Activated CD4-positive, CD25-positive, alpha-beta regulatory T cell treated with anti-CD3 and anti-CD28 coated beads, Interleukin-2, amount 50 U/mL, for 24 hours (primary cell): ENCODE data around the gene GMPR.
"Not testable (repeated sequence)": the region's sequence is repeated elsewhere in the genome, so short reads cannot be mapped to it uniquely, and the experiment has no call there.

Source experiments
- ATAC-seq, 2 donors: fragments of 150-1000 bp; cut with Tn5 transposase; one replicate each; pipeline ENCODE4 v1.10.0; 2021; ENCODE audit warnings: mild to moderate bottlenecking in 1 of 2, moderate library complexity in 1 of 2

The GMPR gene

DNA sequence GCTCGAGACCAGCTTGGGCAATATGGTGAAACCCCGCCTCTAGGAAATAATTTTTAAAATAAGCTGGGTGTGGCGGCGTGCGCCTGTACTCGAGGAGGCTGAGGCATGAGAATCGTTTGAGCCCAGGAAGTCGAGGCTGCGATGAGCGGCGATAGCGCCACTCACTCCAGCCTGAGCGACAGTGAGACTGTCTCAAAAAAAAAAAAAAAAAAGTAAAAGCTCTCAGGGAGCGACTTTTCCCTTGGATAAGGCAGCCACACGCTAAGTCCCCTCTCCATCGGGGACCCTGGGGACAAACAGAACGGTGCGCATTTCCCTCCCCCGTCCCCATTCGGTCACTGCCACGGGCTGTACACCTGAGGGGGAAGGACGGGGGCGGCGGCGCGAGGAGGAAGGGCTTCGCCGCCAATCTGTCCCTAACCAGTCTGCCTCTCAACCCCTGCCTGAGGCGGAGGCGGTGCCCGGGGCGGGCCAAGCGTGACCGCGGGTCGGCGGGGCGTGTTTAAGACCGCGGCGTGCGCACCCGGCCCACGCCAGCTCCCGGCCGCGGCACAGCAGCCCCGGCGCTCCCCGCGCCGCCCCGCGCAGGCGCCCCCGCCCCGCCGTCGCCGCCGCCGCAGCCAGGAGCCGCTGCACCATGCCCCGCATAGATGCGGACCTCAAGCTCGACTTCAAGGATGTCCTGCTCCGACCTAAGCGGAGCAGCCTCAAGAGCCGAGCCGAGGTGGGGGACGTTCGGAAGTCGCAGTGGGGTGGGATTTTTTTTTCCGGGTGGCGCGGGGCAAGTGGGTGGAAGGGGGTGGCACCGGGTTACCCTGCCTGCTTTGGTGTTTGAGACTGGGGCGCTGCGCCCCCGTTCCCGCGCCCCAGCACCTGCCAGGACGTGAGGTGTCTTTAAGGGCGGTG lies at the start of gene GMPR:
Gene GMPR (plus strand): TSS at position 531 of the 906 bp plus-strand sequence. CDS start 107 bp downstream, at position 638.
- peak; percentile 91 to 96 for ATAC-seq

DNA sequence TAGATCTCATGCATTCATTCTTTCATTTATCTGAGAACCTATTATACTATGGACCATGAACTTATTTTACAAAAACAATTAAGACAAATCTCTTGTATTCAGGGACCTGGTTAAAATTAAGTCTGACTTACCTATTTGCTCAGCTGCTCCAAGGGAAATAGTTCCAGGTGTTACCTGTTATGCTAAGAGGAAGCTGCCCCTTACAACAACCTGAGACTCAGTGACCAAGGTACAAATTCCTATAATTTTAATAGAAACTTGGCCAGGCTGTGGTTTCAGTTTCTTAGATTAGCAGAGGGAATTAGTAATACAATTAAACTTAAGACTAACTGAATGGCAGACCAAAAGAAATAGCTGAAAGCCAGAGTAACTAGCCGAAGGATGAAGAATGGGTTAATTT lies 48.2 kb upstream of the GMPR start:
- no peak for ATAC-seq

DNA sequence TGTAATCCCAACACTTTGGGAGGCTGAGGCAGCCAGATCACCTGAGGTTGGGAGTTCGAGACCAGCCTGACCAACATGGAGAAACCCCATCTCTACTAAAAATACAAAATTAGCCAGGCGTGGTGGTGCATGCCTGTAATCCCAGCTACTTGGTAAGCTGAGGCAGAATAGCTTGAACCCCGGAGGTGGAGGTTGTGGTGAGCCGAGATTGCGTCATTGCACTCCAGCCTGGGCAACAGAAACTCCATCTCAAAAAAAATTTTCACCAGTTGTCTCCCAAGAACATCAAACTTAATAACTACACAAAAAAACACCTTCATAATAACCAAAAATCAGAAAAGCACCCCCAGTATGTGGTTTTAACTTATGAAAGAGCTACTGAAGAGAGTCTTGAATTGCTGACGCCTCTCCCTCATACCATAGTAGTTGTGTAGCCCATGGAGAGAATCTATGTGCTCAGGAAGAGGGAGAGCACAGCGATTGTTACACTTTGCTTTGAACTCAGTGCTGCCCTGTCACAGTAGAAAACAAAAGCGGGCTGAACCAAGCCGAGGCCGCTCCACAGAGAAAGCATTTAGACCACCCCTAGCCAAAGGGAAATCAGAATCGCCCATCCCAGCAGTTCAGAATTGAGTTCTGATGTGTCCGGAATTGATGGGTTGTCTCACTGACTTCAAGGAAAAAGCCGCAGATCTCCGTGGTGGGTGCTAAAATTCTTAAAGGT lies 42.0 kb upstream of the GMPR start:
- no peak for ATAC-seq

DNA sequence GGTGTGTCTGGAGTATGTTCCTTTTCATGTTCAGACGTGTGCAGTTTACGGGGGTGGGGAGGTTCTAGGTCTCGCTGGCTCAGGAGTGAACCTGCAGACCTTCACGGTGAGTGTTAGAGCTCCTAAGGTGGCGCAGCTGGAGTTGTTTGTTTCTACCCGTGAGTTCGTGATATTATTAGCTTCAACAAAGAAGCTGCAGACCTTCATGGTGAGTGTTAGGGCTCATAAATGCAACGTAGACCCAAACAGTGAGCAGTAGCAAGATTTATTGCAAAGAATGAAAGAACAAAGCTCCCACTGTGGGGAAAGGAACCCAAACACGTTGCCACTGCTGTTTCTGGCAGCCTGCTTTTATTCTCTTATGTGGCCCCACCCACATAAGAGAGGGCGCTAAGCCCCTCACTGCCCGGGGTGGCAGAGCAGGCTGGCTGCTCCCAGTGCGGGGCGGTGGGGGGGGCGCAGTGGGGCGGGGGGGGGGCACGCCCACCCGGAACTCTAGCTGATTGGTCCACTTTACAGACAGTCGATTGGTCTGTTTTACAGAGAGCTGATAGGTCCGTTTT lies 41.3 kb upstream of the GMPR start:
- ATAC-seq: no peak

DNA sequence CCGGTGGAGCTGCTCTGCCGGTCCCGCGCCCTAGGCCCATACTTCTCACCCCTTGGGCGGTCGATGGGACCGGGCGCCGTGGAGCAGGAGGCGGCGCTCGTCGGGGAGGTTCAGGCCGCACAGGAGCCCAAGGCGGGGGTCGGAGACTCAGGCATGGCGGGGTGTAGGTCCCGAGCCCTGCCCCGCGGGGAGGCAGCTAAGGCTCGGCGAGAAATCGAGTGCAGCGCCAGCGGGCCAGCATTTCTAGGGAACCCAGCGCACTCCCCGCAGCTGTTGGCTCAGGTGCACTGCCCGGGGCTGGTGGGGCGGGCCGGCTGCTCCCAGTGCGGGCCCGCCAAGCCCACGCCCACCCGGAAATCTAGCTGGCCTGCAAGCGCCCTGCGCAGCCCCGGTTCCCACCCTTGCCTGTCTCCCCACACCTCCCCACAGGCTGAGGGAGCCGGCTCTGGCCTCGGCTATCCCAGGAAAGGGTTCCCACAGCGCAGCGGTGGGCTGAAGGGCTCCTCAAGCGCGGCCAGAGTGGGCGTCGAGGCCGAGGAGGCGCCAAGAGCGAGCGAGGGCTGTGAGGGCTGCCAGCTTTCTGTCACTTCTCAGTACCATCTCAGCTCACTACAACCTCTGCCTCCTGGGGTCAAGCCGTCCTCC lies 40.2 kb upstream of the GMPR start:
- no peak for ATAC-seq

DNA sequence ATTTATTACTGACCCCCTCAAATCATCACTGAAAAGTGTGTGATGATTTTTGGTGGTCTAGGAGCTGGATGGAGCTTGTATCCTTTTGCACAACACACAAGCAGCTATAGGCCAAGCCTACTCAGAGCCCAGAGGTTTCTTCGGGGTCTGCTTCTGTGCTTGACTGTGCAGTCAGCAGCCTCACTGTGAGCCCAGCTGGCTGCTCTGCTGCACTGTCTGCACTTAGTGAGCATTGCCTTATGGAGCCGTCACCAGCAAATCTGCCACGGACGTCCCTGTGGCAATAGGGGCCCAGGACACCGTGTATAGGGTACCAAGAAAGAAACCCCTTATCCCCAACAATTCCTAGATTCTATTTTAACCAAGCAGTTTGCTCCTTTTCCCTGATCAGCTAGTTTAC lies 38.6 kb upstream of the GMPR start:
- ATAC-seq: no peak

DNA sequence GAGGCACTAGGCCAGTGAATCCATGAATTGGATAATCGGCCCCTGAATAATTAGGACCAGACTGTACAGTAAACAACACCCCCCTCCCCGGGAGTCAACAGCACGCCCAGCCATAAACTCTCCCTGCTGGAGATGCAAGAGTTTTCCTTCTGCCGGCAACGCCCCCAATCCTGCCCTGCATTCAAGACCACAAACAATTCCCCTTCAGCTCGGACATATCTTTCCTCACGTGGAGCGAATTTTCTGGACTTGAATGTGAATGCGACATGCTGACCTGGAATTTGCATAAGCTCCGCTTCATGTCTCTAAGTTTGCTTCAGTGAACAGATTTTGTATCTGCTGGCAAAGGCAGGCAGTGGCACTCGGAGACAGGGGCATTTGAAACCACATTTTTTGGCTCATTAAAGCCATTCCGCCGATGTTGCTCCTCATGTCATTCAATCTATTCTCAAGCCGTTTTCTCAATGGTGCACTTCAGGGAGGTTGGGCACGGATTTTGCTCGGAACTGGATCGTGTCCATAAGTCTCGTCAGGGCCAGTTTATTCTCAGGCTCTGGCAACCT lies 38.0 kb upstream of the GMPR start:
- no peak for ATAC-seq

DNA sequence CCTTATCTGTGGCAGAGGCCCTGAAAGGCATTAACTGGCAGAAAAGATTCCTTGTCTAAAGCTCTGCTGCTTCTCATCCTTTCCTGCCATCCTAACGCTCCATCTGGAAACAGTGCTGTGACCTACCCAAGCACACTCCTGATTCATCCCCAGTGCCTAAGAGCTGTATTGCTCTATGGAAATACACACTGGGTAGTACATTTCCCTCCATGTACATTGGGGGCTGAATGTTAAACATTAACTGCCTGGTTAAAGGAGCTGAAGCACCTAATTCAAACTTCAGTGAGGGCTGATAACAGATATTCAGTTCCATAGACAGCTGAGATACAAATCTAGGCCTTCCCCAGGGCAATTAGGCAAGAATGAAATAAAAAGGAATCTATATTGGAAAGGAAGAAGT lies 36.7 kb upstream of the GMPR start:
- no peak for ATAC-seq

DNA sequence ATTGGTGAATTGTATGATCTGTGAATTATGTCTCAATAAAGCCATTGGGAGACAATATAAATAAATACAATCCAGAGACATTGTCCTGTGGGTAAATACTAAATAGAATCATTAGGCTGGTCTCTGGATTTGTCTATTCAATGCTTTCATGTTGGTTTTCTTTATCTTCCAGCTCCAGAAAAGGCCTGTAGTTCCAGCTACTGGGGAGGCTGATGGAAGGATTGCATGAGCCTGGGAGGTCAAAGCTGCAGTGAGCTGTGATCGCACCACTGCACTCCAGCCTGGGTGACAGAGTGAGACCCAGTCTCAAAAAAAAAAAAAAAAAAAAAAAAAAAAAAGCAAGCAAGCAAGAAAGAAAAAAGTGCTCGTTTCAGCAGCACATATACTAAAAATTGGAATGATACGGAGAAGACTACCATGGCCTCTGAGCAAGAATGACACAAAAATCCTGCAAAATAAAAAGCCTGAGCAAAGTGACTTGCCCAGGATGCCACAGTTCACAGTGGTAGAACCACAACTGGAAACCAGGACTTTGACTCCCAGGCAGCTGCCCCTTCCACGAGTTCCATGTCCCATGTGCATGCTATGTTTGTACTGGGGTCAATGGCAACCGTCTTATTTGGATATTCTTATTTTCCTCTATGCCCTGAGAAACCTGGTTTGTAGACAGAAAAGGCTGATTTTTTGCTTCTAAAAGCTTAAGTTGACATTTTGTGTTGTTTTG lies 33.6 kb upstream of the GMPR start:
- ATAC-seq: no peak

DNA sequence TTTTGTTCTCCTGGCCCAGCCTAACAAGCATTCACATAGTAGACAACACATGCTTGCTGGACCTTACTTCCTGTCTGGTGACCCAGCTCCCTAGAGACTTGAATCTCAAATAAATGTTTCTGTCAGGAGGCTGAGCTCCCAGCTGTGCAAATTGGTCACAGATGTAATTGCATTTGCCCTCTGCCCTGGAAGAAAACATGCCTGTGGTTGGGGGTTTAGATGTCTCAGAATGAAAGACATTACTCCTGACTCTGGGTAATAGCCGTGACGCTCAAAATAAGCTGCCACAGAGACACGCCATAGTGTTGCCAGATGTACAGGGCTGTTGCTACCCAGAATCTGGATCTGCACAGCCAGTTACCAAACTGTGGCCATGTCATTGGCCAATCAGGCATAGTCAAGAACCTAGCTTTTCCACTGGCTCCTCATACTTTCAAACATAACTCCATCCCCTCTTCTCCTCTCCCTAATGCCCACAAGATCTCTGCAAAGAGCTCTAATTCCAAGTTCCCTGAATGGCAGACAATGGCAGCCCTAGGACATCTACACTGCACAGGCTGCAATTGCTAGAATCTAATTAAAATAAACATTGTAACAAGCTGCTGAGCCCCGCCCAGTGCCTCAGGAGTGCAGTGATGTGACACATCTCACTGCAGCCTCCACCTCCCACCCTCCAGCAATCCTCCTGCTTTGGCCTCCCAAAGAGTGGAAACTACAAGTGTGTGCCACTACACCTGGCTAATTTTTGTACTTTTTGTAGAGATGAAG lies 32.8 kb upstream of the GMPR start:
- ATAC-seq: peak in 1 of 2 donors; percentile 9

DNA sequence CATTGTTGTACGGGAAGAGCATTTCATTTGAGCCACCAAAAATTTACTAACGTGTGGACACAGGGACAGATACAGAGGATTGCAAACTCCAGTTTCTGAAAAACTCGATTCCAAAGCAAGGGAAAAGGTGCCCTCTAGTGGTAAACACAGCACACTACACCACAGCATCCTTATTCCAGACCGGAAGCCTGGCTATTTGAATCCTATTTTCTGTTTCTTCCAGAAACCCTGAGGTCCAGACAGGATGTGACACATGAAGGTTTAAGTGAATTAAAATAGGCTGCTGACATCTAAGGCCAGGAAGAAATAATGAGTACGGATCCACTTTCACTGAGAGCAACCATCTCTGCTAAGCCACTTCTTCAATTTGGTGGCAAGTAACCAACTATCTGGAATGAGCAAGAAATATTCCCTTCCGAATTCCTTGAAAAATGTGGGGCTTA lies 31.8 kb upstream of the GMPR start:
- ATAC-seq: peak in 1 of 2 donors; percentile 24

DNA sequence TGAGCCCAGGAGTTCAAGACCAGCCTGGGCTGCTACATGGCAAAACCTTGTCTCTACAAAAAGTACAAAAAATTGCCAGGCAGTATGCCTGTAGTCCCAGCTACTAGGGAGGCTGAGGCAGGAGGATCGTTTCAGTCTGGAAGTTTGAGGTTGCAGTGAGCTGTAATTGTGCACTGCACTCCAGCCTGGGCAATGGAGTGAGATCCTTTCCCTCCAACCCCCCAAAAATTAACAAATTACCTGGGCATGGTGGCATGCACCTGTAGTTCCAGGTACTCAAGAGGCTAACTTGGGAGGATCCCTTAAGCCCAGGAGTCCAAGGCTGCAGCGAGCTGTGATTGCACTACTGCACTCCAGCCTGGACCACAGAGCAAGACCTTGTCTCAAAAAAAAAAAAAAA lies 29.4 kb upstream of the GMPR start:
- ATAC-seq: no peak

DNA sequence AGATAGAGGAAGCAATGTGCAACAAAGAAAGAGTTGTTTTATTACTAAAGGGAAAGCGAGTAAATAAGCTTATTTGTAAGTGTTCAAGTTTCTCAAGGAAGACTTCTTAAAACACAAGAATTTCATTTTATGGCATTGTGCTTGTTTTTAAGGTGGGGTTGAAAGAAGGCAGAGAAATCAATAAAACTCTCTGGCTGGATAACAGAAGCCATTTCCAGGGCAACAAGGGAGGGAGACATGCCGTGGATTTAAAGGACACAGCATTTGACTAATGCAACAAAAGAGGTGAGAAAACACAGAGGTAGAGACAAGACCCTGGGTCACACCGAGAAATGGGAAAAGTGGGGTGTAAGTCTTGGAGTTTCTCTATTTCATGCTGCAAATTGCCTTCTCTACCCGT lies 28.8 kb upstream of the GMPR start:
- no peak for ATAC-seq

DNA sequence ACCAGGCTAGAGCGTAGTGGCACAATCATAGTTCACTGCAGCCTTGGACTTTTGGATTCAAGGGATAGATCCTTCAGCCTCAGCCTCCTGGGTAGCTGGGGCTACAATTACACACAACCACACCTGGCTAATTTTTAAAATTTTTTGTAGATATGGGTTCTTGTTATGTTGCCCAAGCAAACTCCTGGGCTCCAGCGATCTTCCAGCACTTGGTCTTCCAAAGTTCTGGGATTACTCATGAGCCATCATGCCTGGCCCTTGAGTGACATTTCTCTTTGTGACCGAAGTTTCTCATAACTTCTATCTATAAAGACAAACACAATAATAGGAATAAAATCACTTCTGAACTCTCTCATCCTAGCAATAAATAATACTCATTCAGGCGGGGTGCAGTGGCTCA lies 26.1 kb upstream of the GMPR start:
- no peak for ATAC-seq

DNA sequence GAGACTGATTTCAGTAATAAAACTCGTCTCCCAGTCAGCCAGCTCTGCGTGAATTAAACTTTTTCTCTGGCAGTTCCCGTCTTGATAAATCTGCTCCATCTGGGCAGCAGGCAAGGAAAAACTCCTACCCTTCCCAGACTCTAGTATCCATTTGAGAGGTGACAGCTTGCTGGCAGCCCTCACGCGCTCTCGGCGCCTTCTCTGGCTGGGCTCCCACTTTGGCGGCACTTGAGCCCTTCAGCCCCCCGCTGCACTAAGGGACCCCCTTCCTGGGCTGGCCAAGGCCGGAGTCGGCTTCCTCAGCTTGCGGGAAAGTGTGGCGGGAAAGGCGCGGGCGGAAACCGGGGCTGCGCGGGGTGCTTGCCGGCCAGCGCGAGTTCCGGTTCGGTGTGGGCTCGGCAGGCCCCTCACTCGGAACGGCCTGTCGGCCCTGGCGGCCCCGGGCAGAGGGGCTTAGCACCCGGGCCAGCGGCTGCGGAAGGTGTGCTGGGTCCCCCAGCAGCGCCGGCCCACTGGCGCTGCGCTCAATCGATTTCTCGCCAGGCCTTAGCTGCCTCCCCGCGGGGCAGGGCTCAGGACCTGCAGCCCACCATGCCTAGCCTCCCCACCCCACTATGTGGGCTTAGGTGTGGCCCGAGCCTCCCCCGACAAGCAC lies 21.8 kb upstream of the GMPR start:
- no peak for ATAC-seq

DNA sequence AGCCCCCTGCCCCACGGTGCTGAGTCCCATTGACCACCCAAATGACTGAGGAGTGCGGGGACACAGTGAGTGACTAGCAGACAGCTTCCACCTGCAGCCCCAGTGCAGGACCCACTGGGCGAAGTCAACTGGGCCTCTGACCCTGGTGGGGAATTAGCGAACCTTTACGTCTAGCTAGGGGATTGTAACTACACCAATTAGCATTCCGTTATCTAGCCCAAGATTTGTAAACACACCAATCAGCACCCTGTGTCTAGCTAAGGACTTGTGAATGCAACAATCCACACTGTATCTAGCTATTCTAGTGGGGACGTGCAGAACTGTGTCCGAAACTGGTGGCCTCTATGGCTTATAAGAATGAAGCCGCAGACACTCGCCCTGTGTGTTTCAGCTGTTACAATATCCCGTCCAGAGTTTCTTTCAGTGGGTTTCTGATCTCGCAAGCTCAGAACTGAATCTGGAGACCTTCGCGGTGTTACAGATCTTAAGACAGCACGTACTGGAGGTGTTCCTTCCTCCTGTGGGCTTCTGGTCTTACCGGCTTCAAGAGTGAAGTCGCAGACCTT lies 21.1 kb upstream of the GMPR start:
- ATAC-seq: no peak

DNA sequence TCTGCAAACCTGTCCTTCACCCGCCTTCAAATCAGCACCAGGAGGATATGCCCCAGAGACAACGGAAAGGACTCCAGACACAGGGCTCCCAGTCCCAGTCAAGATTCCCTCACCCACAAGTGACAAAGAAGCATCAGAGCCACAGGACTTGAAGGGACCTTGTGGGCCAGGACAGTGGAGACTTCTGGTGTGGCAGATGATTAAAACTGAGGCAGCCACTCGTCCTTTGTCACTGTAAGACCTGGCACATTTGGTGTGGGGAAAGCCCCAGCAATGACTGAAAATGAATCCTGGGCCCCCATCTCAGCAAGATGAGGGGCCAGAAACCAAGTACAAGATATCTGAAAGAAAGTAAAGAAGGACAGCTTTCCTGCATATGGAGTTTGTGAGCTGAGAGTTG lies 15.6 kb upstream of the GMPR start:
- no peak for ATAC-seq

DNA sequence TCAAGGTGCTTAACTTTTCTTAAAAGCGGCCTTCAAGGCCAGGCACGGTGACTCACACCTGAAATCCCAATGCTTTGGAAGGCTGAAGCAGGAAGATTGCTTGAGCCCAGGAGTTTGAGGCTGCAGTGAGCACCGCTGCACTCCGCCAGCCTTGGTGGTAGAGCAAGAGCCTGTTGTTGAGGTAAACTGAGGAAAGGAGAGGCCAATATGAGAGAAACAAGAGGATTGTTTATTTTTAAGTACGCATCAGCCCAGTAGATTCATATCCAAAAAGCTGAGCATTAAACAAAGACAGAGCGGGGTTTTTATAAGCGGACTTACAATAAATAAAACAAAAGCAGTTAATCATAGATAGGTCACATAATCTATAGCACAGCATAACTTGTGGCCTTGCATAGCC lies 15.0 kb upstream of the GMPR start:
- no peak for ATAC-seq

DNA sequence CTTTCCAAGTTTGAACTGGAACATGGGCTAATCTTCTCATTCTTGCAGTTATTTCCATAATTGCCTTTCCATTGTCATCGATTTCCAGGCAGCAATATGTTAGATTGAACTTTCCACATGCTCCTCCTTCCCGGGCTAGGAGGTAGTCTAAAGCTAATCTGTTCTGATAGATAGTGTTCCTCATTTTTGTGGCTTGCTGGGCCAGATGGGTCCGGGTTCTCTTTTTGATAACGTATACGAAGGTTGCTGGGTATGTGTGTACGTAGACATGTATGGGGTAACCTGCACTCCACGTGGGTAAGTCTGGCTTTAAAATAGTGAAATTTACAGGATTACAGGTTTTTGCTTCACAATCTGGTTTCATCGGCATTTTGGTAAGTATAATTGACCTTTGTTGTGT lies 14.0 kb upstream of the GMPR start:
- no peak for ATAC-seq

DNA sequence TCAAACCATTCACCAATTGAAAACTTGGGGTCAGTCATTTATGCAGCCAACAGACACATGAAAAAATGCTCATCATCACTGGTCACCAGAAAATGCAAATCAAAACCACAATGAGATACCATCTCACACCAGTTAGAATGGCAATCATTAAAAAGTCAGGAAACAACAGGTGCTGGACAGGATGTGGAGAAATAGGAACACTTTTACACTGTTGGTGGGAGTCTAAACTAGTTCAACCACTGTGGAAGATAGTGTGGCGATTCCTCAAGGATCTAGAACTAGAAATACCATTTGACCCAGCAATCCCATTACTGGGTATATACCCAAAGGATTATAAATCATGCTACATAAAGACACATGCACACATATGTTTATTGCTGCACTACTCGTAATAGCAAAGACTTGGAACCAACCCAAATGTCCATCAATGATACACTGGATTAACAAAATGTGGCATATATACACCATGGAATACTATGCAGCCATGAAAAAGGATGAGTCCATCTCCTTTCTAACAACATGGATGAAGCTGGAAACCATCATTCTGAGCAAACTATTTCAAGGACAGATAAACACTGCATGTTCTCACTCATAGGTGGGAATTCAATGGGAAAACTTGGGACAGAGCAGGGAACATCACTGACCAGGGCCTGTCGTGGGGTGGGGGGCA lies 13.2 kb upstream of the GMPR start:
- not testable (repeated sequence) for ATAC-seq
